ENCODE data around the gene HDLBP.

The HDLBP gene

DNA sequence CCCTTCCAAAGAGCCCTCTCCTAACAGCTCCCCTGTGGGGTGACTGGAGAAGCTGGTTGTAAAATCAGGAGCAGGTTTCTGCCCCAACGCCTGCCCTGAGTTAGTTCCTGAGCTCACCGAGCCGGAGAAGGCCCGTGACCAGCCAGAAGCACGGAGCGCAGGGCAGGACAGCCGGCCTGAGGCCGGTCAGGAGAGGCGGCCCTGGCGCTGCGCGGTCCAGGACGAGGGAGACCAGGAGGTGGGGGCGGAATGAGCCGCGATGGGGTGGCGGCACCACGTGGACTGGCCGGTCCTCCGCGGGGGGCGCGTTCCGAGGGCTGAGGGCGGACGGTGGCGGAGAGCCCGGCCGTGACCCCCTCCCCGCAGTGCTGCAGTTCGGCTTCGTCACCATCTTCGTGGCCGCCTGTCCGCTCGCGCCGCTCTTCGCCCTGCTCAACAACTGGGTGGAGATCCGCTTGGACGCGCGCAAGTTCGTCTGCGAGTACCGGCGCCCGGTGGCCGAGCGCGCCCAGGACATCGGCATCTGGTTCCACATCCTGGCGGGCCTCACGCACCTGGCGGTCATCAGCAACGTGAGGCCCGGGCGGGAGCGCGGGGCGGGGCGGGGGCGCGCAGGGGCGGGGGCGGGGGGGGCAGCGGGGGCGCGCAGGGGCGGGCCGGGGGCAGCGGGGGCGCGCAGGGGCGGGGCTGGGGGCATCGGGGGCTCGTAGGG is 98.0 kb downstream of the HDLBP start:
- no peak overlapping the region for H3K4me2 ChIP-seq (ENCODE audit: low read depth, low read length, poor library complexity, severe bottlenecking)
- H3K79me2 ChIP-seq (ENCODE audit: insufficient read depth, low read length), result no peaks in the 10 kb centered on the region
- H3K9ac ChIP-seq (ENCODE audit: low read length), result no peak overlapping the region
- H3K27ac ChIP-seq (ENCODE audit: low read depth, low read length), result no peak overlapping the region
- H2AFZ ChIP-seq (ENCODE audit: low read depth, low read length, severe bottlenecking), result no peak overlapping the region
- TF ChIP-seq EZH2phosphoT487 (conservative IDR thresholded peaks at IDR 0.05; ENCODE audit: low read length), result no peak
- TF ChIP-seq, protein P1, sequence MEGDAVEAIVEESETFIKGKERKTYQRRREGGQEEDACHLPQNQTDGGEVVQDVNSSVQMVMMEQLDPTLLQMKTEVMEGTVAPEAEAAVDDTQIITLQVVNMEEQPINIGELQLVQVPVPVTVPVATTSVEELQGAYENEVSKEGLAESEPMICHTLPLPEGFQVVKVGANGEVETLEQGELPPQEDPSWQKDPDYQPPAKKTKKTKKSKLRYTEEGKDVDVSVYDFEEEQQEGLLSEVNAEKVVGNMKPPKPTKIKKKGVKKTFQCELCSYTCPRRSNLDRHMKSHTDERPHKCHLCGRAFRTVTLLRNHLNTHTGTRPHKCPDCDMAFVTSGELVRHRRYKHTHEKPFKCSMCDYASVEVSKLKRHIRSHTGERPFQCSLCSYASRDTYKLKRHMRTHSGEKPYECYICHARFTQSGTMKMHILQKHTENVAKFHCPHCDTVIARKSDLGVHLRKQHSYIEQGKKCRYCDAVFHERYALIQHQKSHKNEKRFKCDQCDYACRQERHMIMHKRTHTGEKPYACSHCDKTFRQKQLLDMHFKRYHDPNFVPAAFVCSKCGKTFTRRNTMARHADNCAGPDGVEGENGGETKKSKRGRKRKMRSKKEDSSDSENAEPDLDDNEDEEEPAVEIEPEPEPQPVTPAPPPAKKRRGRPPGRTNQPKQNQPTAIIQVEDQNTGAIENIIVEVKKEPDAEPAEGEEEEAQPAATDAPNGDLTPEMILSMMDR (IDR thresholded peaks at IDR 0.05; ENCODE audit: insufficient read depth, low read length, poor library complexity, severe bottlenecking), result no peak
- H3K9me3 ChIP-seq (ENCODE audit: insufficient read depth, low read length), result no peaks in the 10 kb centered on the region
- H3K36me3 ChIP-seq (ENCODE audit: low read length), result no peaks in the 10 kb centered on the region
- H3K9me2 ChIP-seq (replicated peaks; ENCODE audit: insufficient read depth, low read length), result no peaks in the 10 kb centered on the region
- H3K4me3 ChIP-seq (ENCODE audit: insufficient read depth, low read length, poor library complexity, severe bottlenecking), result no peak overlapping the region
- H4K20me1 ChIP-seq (ENCODE audit: low read depth, low read length), result no peaks in the 10 kb centered on the region
- 0 out of 2 replicates have a peak, but pooled peaks cover 3% of the 10 kb centered on the region for H3F3A ChIP-seq (ENCODE audit: insufficient read depth)
- H3K27me3 ChIP-seq (ENCODE audit: low read length), result no peaks in the 10 kb centered on the region

DNA sequence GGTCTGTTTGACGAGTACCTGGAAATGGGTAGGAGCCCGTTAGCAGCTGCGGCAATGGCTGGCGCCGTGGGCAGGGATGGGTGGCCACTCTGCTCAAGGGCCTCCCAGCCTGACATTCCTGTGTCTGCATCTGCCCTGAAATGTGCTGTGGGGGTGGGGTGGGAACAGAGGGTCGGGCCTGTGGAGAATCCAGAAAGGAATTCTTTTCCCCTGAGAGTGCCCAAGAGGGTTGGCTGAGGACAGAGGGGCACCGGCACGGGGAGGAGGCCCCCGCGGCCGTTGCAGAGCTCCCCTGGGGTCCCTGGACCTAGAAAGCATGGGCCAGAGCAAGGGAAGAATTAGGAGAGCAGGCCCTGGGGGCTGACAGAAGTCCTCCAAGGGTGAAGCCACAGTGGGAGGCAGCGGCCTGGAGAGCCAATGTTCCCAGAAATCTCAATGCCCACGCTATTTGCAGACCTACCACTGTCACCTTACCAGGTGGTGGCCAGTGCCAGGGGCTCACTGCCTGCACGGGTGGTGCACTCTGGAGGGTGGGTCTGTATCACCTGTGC is 99.2 kb downstream of the HDLBP start:
- H3K4me2 ChIP-seq (ENCODE audit: low read depth, low read length, poor library complexity, severe bottlenecking), result no peak overlapping the region
- no peaks in the 10 kb centered on the region for H3K27me3 ChIP-seq (ENCODE audit: low read length)
- no peak overlapping the region for H3K27ac ChIP-seq (ENCODE audit: low read depth, low read length)
- no peaks in the 10 kb centered on the region for H4K20me1 ChIP-seq (ENCODE audit: low read depth, low read length)
- H3K9ac ChIP-seq (ENCODE audit: low read length), result no peak overlapping the region
- TF ChIP-seq, protein P1 (IDR thresholded peaks at IDR 0.05; ENCODE audit: insufficient read depth, low read length, poor library complexity, severe bottlenecking), result no peak
- TF ChIP-seq EZH2phosphoT487 (conservative IDR thresholded peaks at IDR 0.05; ENCODE audit: low read length), result no peak
- no peak overlapping the region for H3K4me3 ChIP-seq (ENCODE audit: insufficient read depth, low read length, poor library complexity, severe bottlenecking)
- H3K79me2 ChIP-seq (ENCODE audit: insufficient read depth, low read length), result no peaks in the 10 kb centered on the region
- H3K9me3 ChIP-seq (ENCODE audit: insufficient read depth, low read length), result no peaks in the 10 kb centered on the region
- no peak overlapping the region for H2AFZ ChIP-seq (ENCODE audit: low read depth, low read length, severe bottlenecking)
- no peaks in the 10 kb centered on the region for H3K9me2 ChIP-seq (replicated peaks; ENCODE audit: insufficient read depth, low read length)
- 0 out of 2 replicates have a peak, but pooled peaks cover 3% of the 10 kb centered on the region for H3F3A ChIP-seq (ENCODE audit: insufficient read depth)
- no peaks in the 10 kb centered on the region for H3K36me3 ChIP-seq (ENCODE audit: low read length)

DNA sequence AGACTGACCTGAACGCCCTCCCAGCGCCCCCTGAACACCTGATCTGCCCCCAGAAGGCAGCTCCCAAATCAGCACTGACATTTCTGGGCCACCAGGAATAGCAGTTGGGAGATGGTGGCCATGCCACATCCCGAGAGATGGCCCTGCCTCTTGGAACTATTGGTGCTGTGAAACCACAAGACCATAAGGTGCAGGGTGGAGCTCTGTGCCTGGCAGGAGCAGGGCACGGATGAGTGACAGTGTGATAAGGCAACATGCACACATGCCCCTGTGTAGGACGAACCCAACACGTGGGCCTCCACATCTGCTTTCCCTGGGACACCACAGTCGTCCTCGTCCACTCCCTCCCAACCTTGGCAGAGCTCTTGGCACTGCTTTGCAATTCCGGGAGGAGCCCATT is 100.1 kb downstream of the HDLBP start:
- Histone ChIP-seq H2AFZ (ENCODE audit: low read depth, low read length, severe bottlenecking) (no peak overlapping the region), H3K27me3 (ENCODE audit: low read length) (no peaks in the 10 kb centered on the region), H3K79me2 (ENCODE audit: insufficient read depth, low read length) (no peaks in the 10 kb centered on the region), H3K9me3 (ENCODE audit: insufficient read depth, low read length) (no peaks in the 10 kb centered on the region), H3K4me3 (ENCODE audit: insufficient read depth, low read length, poor library complexity, severe bottlenecking) (no peak overlapping the region), H3K4me2 (ENCODE audit: low read depth, low read length, poor library complexity, severe bottlenecking) (no peak overlapping the region), H3K36me3 (ENCODE audit: low read length) (no peaks in the 10 kb centered on the region), H3F3A (ENCODE audit: insufficient read depth) (0 out of 2 replicates have a peak, but pooled peaks cover 3% of the 10 kb centered on the region), H4K20me1 (ENCODE audit: low read depth, low read length) (no peaks in the 10 kb centered on the region), H3K27ac (ENCODE audit: low read depth, low read length) (no peak overlapping the region), H3K9ac (ENCODE audit: low read length) (no peak overlapping the region), H3K9me2 (replicated peaks; ENCODE audit: insufficient read depth, low read length) (no peaks in the 10 kb centered on the region)
- no peak for TF ChIP-seq EZH2phosphoT487 (conservative IDR thresholded peaks at IDR 0.05; ENCODE audit: low read length)
- TF ChIP-seq, protein P1 (IDR thresholded peaks at IDR 0.05; ENCODE audit: insufficient read depth, low read length, poor library complexity, severe bottlenecking), result no peak

All from SU-DHL-6 (cell line).